DND-41 (cell line): ENCODE results near the gene INO80D.
"Not testable (repeated sequence)": the region's sequence is repeated elsewhere in the genome, so short reads cannot be mapped to it uniquely, and the experiment has no call there.

ENCODE experiments used
- ATAC-seq: fragments of 200-7000 bp; cut with Tn5 transposase; 3 replicates; pipeline ENCODE4 v1.9.1; 2021; ENCODE audit warnings: low read depth; ENCODE audit not compliant: insufficient read depth
- DNase-seq: peaks from one replicate; pipeline ENCODE4 v3.0.0-alpha.2; 2020
- H2AFZ ChIP-seq: 2 replicates; pipeline ENCODE4 v1.6.0; 2012; ENCODE audit warnings: low read depth, low read length
- H3K27ac ChIP-seq: 2 replicates; pipeline ENCODE4 v1.5.1; 2012; ENCODE audit warnings: low read length, inconsistent platforms
- H3K27me3 ChIP-seq: fragments of 200-600 bp; sonication (generic); 2 replicates; pipeline ENCODE4 v1.6.0; 2012; ENCODE audit warnings: low read length, mild to moderate bottlenecking, inconsistent platforms; ENCODE audit not compliant: insufficient read depth, poor library complexity
- H3K36me3 ChIP-seq: 2 replicates; pipeline ENCODE4 v1.5.1; 2012; ENCODE audit warnings: low read length, inconsistent platforms; ENCODE audit not compliant: insufficient read depth
- H3K4me1 ChIP-seq: 2 replicates; pipeline ENCODE4 v1.5.1; 2012; ENCODE audit warnings: mild to moderate bottlenecking, low read length; ENCODE audit not compliant: insufficient read depth
- H3K4me2 ChIP-seq: 2 replicates; pipeline ENCODE4 v1.6.0; 2012; ENCODE audit warnings: mild to moderate bottlenecking, moderate library complexity, low read length, inconsistent platforms; ENCODE audit not compliant: insufficient read depth
- H3K4me3 ChIP-seq, 2 experiments: fragments of 200-600 bp in 1 of 2; shearing (Covaris generic) in 1 of 2; 2 replicates each; pipeline ENCODE4 v1.5.1; 2012 to 2016; ENCODE audit warnings: inconsistent platforms in 2 of 2, low read length in 2 of 2, mild to moderate bottlenecking in 2 of 2, low read depth in 1 of 2, moderate library complexity in 1 of 2
- H3K79me2 ChIP-seq: 2 replicates; pipeline ENCODE4 v1.6.0; 2012; ENCODE audit warnings: low read length, inconsistent platforms; ENCODE audit not compliant: insufficient read depth
- H3K9ac ChIP-seq: 2 replicates; pipeline ENCODE4 v1.6.0; 2012; ENCODE audit warnings: low read depth, mild to moderate bottlenecking, inconsistent platforms, low read length, moderate library complexity
- H3K9me3 ChIP-seq: 2 replicates; pipeline ENCODE4 v1.5.1; 2012; ENCODE audit warnings: low read length, moderate library complexity, mild to moderate bottlenecking, inconsistent platforms; ENCODE audit not compliant: insufficient read depth, severe bottlenecking
- H4K20me1 ChIP-seq: 2 replicates; pipeline ENCODE4 v1.6.0; 2012; ENCODE audit warnings: low read length; ENCODE audit not compliant: insufficient read depth
- CTCF ChIP-seq: IDR thresholded peaks from 2 replicates; pipeline ENCODE4 v1.5.1; 2012; ENCODE audit warnings: borderline replicate concordance, low read length, moderate library complexity, mild to moderate bottlenecking; ENCODE audit not compliant: poor library complexity, severe bottlenecking; ENCODE audit errors: extremely low read depth
- EZH2 ChIP-seq: IDR thresholded peaks from 3 replicates; pipeline ENCODE4 v1.6.1; 2012; ENCODE audit warnings: borderline replicate concordance, low read depth, mild to moderate bottlenecking, moderate library complexity, low read length, inconsistent platforms; ENCODE audit not compliant: severe bottlenecking

Gene INO80D

DNA sequence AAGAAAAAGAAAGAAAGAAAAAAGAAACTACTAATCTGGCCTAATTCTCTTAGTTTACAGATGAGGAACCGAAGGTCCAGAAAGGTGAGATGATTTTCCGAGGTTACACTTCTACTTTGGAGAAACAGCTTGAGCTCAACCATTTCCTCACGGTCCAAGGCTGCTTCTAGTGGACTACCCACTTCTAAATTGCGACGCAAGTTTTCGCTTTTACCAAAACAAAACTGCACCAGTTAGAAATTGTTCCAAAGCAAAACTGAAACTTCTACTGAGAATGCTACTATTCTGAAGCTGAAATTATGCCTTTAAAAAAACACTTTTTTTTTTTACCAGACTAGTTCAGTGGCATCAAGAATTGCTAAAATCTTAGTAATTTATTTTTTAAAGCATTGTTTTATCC is 101.6 kb downstream of the INO80D start:
- H3K27ac ChIP-seq: no peak overlapping the region
- no peaks in the 10 kb centered on the region for H3K27me3 ChIP-seq
- no peak for DNase-seq
- no peaks in the 10 kb centered on the region for H3K79me2 ChIP-seq
- H3K9ac ChIP-seq: no peak overlapping the region
- no peaks in the 10 kb centered on the region for H3K4me1 ChIP-seq
- H2AFZ ChIP-seq: no peak overlapping the region
- TF ChIP-seq EZH2 (no peak), CTCF (no peak)
- H3K4me3 ChIP-seq: no peak overlapping the region
- H4K20me1 ChIP-seq: no peaks in the 10 kb centered on the region
- no peaks in the 10 kb centered on the region for H3K36me3 ChIP-seq
- ATAC-seq: no peak
- no peak overlapping the region for H3K4me2 ChIP-seq
- no peaks in the 10 kb centered on the region for H3K9me3 ChIP-seq

- DNase-seq (no peak), ATAC-seq (no peak)
- no peak for TF ChIP-seq EZH2
- TF ChIP-seq CTCF: no peak
- Histone ChIP-seq H3K79me2 (no peaks in the 10 kb centered on the region), H3K4me1 (no peaks in the 10 kb centered on the region), H3K9me3 (no peaks in the 10 kb centered on the region), H3K4me2 (no peak overlapping the region), H3K27ac (no peak overlapping the region), H3K4me3 (no peak overlapping the region), H3K9ac (no peak overlapping the region), H3K27me3 (no peaks in the 10 kb centered on the region), H4K20me1 (no peaks in the 10 kb centered on the region), H3K36me3 (no peaks in the 10 kb centered on the region), H2AFZ (no peak overlapping the region)
Measured at GRCh38 chr2:205982776-205983327, 103.1 kb downstream of the INO80D start.

DNA sequence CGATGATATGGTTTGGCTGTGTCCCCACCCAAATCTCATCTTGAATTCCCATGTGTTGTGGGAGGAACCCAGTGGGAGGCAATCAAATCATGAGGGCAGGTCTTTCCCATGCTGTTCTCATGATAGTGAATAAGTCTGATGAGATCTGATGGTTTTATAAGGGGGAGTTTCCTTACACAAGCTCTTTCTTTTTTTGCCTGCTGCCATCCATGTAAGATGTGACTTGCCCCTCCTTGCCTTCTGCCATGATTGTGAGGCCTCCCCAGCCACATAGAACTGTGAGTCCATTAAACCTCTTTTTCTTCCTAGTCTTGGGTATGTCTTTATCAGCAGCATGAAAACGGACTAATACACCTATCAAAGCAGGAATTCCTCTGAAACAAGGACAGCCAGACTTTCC is 107.2 kb downstream of the INO80D start:
- not testable (repeated sequence) for H3K4me2 ChIP-seq, H2AFZ ChIP-seq, H3K9ac ChIP-seq, ATAC-seq, DNase-seq, H3K27ac ChIP-seq, H3K4me3 ChIP-seq, H3K27me3 ChIP-seq, H4K20me1 ChIP-seq, H3K4me1 ChIP-seq, H3K79me2 ChIP-seq, H3K36me3 ChIP-seq, H3K9me3 ChIP-seq

- not testable (repeated sequence) for DNase-seq, H3K79me2 ChIP-seq, H3K4me3 ChIP-seq, H4K20me1 ChIP-seq, H3K9me3 ChIP-seq, ATAC-seq, H3K36me3 ChIP-seq, H3K27me3 ChIP-seq, H3K27ac ChIP-seq, H3K4me1 ChIP-seq, H3K9ac ChIP-seq, H3K4me2 ChIP-seq, H2AFZ ChIP-seq
Measured at GRCh38 chr2:205977699-205978098, 108.3 kb downstream of the INO80D start.

GRCh38 chr2:205976934-205977659 is 108.9 kb downstream of the INO80D start:
- H3K4me2 ChIP-seq, H3K27me3 ChIP-seq, ATAC-seq, H3K27ac ChIP-seq, DNase-seq, H4K20me1 ChIP-seq, H3K36me3 ChIP-seq, H3K9ac ChIP-seq, H3K79me2 ChIP-seq, H2AFZ ChIP-seq, H3K4me1 ChIP-seq, H3K9me3 ChIP-seq, H3K4me3 ChIP-seq: not testable (repeated sequence)
